Activated T-helper 1 cell treated with Interleukin-2 at 50 U/mL for 16 hours (primary cell): ENCODE data around the gene SEC31B.

Experiments used
- DNase-seq: peaks from one replicate; pipeline ENCODE4 v3.0.0-alpha.2; 2020; ENCODE audit warnings: low read depth

Gene SEC31B

GRCh38 chr10:100529475-100530298, 10.0 kb upstream of the SEC31B start, which contains the start of gene NDUFB8:
NDUFB8 (minus strand) TSS chr10:100529871; CDS start chr10:100529851, 20 bp downstream.
- DNase-seq: peak; percentile 76

GRCh38 chr10:100528921-100529474, 9.3 kb upstream of the SEC31B start:
- DNase-seq: no peak

GRCh38 chr10:100528123-100528886, 8.6 kb upstream of the SEC31B start:
- DNase-seq: no peak

GRCh38 chr10:100524638-100525037, 5.0 kb upstream of the SEC31B start:
- no peak for DNase-seq

DNA sequence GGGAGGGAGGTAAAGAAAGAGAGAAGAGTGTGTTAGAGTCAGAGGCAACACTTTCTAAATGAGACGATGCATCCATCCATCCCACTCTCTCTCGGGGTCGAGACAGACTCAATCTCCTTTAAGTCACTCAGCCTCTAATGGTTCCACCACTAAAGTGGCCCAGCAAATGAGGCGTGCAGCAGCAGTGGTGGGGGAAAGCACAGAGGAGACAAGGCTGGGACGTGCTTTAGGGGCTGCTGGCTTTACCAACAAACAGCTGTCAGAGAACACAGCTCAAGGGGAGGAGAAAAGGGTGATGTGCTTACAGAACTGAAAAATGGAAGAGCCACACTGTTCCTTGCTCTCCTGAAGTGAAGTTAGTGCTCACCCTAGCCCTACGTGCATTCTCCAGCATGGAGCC, 4.5 kb upstream of the SEC31B start:
- DNase-seq: no peak

GRCh38 chr10:100522945-100523344, 3.3 kb upstream of the SEC31B start:
- no peak for DNase-seq

GRCh38 chr10:100522107-100522801, 2.6 kb upstream of the SEC31B start:
- DNase-seq: no peak

GRCh38 chr10:100520811-100521210, 1.1 kb upstream of the SEC31B start:
- no peak for DNase-seq

DNA sequence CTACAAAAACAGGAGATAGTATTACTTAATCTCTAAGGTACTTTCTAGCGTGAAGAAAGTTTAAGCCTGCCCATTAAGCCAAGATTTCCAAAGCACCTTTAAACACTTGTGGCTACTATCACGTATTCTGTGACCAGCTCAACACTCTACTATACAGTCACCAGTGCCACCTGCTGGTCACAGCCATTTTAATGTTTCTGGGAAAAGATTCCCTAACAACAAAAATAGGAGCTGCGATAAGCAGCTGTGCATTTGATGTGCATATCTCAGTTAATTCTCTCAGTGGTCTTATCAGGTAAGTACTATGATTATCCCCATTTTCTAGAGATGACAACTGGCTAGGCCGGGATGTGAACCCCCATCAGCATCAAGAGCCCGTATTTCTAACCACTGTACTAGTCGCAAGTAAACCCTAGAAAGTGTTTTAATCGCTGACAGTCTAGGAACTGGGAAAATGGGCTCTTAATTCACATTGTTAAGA, 860 bp downstream of the SEC31B start:
- no peak for DNase-seq

DNA sequence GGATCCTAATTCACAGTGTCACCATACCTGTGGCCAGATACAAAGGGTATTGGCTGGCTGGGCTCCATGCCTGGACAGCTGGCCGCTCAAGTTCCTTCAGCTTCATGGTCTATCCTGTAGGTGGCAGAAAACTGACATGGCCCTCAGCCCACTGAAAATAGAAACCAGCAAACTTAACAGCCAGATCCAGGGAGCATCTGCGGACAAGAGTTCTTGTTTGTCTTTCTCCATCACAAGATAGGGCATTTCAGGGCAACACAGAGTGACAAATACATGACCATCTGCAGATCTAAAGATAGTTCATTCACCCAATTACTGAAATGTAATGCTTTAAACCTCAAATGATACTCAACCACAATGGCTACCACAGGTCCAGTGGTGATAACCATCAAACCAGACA, 2.8 kb downstream of the SEC31B start:
- no peak for DNase-seq

DNA sequence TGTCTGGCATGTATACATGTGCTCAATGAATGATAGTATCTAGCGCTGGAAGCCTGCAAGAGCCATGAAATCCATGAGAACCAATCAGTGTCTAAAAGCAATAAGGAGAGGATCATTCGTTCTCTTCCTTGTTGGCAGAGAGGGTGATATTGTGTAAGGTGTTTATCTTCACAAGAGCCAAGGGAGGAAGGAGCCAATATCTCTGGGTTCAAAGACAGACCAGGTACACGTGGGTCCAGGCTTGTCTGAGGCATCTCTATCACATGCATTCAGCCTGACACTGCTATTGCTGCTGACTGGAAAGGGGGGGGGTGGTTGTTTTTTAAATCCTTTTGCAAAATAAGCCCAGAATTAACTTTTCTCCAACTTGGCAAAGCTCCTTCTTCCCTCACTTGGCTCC, 4.0 kb downstream of the SEC31B start:
- DNase-seq: no peak

DNA sequence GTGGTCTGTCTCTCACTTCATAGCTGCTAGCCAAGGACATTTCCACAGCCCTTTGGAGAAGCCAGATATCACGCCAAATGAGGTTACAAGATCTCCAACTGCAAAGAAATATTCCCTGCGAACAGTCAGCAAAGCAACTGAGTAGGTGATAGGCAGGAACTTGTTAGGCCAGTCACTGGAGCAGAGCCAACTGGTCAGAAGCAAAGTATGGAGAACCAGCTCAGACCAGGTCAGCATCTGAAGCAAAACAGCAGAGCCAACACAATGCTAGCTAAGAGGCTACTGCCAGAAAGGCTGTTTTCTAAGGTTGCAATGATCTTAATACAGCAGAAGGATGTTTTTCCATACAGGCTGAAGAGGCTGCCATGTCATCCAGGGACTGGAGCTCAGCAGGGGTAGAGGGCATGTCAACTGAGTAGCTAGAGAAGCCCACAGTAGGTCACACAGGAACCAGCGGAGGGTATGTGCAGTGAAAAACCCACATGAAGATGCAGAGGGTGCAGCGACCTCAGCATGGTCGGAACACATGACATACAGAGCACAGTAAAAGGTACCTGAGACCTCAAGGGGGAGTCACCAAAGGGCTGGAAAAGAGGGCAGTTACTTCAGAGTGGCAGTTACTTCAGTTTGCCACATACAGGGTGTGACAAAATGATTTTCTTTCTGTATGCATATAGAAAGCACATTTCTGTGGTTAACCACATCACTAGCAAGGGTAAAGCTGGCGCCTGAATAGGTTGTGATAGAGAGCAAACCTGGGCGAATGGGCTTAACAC, 8.9 kb downstream of the SEC31B start:
- peak; percentile 32 for DNase-seq

GRCh38 chr10:100509241-100509840, 10.3 kb downstream of the SEC31B start:
- peak; percentile 25 for DNase-seq

DNA sequence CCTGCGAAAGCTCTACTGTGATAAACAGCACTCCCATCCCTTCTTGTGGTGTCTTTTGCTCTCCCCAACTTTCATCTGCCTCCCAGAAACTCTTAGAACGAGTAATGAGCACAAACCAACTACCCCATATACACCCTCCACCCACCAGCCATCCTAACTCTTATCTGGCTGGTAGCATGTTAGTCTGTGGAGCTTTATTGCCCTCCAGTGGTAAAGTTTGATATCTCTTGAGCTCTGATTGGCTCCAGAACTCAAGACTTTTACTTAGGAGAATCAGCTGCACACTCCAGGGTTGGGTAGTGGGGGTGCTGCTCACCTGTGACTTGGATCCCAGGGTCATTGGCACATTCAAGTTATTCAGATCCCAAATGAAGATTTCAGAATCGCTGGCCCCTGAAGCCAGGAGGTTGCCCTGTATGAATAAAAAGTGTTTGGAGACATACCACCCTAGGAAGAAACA, 10.9 kb downstream of the SEC31B start:
- DNase-seq: no peak

- DNase-seq: no peak
Observed at GRCh38 chr10:100508266-100508665, 11.4 kb downstream of the SEC31B start.

DNA sequence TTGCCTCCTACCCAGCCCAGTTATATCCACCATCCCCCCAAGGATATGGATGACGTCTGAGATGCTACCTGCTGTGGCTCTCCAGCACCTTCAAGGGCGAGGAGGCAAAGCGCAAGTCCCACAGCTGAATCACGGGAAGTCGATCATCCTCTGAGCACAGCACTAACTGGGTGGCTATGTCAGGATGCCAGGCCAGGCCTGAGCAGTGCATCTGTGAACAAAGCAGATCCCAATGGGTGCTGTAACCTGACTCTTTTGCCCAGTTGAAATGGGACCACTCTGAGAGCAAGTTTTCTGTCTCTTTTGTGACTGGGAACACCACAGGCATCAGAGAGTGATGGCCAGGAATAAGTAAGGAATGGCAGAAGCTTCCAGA, 12.3 kb downstream of the SEC31B start:
- no peak for DNase-seq

DNA sequence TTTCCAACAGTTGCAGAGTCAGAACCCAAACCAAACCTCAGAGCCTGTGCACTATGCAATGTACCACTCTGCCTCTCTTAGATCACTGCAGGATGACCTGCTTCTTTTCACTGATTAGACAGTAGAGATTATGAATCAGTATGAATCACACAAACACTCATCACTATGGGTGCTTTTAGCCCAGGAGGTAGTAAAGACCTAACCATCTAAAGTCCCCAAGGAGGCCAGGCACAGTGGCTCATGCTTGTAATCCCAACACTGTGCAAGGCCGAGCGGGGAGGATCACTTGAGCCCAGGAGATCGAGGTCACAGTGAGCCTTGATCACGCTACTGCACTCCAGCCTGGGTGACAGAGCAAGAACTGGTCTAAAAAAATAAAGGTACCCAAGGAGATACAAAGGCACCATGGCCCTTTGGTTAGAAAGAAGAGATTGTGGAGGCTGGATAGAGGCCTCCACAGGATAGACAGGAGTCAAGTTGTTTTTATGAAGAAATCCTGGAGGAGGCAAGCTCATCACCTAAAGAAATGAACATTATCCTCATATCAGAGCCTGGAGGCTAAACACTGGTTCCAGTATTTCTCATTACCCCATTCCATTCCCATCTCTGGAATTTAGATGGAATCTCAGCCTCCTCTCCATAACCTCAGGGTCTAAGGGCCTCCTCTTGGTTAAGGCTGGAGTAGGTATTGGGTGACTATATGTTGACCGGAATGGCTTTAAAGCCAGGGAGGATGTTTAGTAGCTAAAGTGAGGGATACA, 12.9 kb downstream of the SEC31B start:
- DNase-seq: no peak

DNA sequence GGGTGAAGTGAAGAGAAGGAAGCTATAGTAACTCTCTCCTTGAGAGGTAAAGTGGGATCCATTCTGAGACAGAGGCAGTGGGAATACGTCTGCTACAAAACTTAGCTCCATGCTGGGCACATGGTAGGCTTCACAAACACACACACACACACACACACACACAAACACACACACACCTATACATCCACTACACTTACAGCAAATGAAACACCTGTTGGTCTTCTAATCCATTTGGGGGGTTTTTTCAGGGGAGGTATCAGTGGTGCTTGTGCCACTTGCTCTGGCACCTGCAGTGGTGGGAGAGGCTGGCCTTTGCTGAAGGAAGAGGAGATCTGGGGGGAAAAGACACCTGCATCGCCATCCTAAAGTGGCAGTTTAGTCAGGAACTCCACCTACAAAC, 14.5 kb downstream of the SEC31B start:
- DNase-seq: no peak

GRCh38 chr10:100504096-100504495, 15.6 kb downstream of the SEC31B start:
- no peak for DNase-seq

GRCh38 chr10:100502926-100503494, 16.7 kb downstream of the SEC31B start:
- no peak for DNase-seq
